ENCODE results near the gene ZNF236. TPM values are rescaled to one million over a fixed set of nuclear protein-coding genes. Genes with fewer than 3 reads are reported as not detected.

Gene ZNF236
- total and polyA plus RNA-seq, 2 of the 8 experiments (the other 6 are each of a cell fraction or from before 2014, with no cell fraction given), result 6.7 to 14.5 TPM

GRCh38 chr18:76992226-76993084 is 170.1 kb downstream of the ZNF236 start (continued):
- TF ChIP-seq SRF (IDR thresholded peaks at IDR 0.05; ENCODE audit: low read depth, low read length), result no peak
- TF ChIP-seq CTBP2 (IDR thresholded peaks at IDR 0.05; ENCODE audit: borderline replicate concordance, insufficient read depth, insufficient read length, low read length), result no peak
- no peak for TF ChIP-seq EP300 (IDR thresholded peaks at IDR 0.05; ENCODE audit: borderline replicate concordance in 1 of 2, low read depth in 2 of 2, low read length in 2 of 2)
- TF ChIP-seq CHD1 (IDR thresholded peaks at IDR 0.05; ENCODE audit: low read depth, low read length), result no peak
- TF ChIP-seq SAP30 (IDR thresholded peaks at IDR 0.05; ENCODE audit: insufficient read depth, insufficient replicate concordance, low read length), result no peak

Data from H1 (cell line).